B cell (primary cell): Measurements from ENCODE around the gene GPAT3. TPM values are rescaled to one million over a fixed set of nuclear protein-coding genes. Genes with fewer than 3 reads are reported as not detected.
"Not testable (repeated sequence)": the region's sequence is repeated elsewhere in the genome, so short reads cannot be mapped to it uniquely, and the experiment has no call there.

Experiments
- ATAC-seq: fragments of 200-7000 bp; cut with Tn5 transposase; one replicate; pipeline ENCODE4 v1.10.0; 2021; ENCODE audit warnings: low read depth, mild to moderate bottlenecking, moderate number of reproducible peaks, moderate library complexity
- CTCF ChIA-PET: fragments of 350-600 bp; sonication (Branson Sonifier 250); formaldehyde crosslinking; loops from one replicate; lab custom pipeline; 2021; ENCODE audit warnings: antibody characterized with exemption, inconsistent platforms; lab: Charles Lee
- POLR2A ChIA-PET: fragments of 350-600 bp; sonication (Branson Sonifier 250); formaldehyde crosslinking; loops from one replicate; lab custom pipeline; 2021; ENCODE audit warnings: antibody characterized with exemption; lab: Charles Lee
- DNase-seq: peaks from one replicate; pipeline ENCODE4 v3.0.0; 2013
- H2AFZ ChIP-seq: 2 replicates; pipeline ENCODE4 v1.6.1; 2012; ENCODE audit warnings: mild to moderate bottlenecking, low read depth, low read length; ENCODE audit not compliant: insufficient read depth, poor library complexity, severe bottlenecking
- H3K27ac ChIP-seq, 2 donors: 1 replicate in 1 of 2; 2 replicates in 1 of 2; pipeline ENCODE4 v1.5.1; 2012 to 2013; ENCODE audit warnings: low read length in 2 of 2, mild to moderate bottlenecking in 2 of 2, moderate library complexity in 1 of 2
- H3K27me3 ChIP-seq, 4 experiments: fragments of 200-600 bp in 1 of 4; sonication (generic) in 1 of 4; replicated peaks in 1 of 4; 1 replicate in 2 of 4; 2 replicates in 2 of 4; pipeline versions ENCODE4 v1.6.1 to v1.7.0; 2013 to 2016; ENCODE audit warnings: low read length in 3 of 4, mild to moderate bottlenecking in 2 of 4, mixed read lengths in 1 of 4, moderate library complexity in 1 of 4; ENCODE audit not compliant: insufficient read depth in 4 of 4, control insufficient read depth in 3 of 4; ENCODE audit errors: control extremely low read depth in 1 of 4
- H3K36me3 ChIP-seq, 2 experiments: replicated peaks in 1 of 2; 1 replicate in 1 of 2; 2 replicates in 1 of 2; pipeline versions ENCODE4 v1.6.1 to v1.7.1; 2013; ENCODE audit warnings: low read length in 1 of 2; ENCODE audit not compliant: insufficient read depth in 2 of 2, control insufficient read depth in 1 of 2; ENCODE audit errors: control extremely low read depth in 1 of 2, extremely low read depth in 1 of 2
- H3K4me1 ChIP-seq, 2 donors: fragments of 200-600 bp in 1 of 2; sonication (generic) in 1 of 2; 1 replicate in 1 of 2; 2 replicates in 1 of 2; pipeline versions ENCODE4 v1.5.1 to v1.6.1; 2013 to 2017; ENCODE audit warnings: low read length in 2 of 2; ENCODE audit not compliant: control insufficient read depth in 2 of 2, insufficient read depth in 2 of 2
- H3K4me2 ChIP-seq: replicated peaks from 2 replicates; pipeline ENCODE3; 2012; ENCODE audit warnings: mild to moderate bottlenecking, low read depth, low read length; ENCODE audit not compliant: poor library complexity, severe bottlenecking
- H3K4me3 ChIP-seq, 5 experiments: fragments of 200-600 bp in 1 of 5; sonication (generic) in 1 of 5; 1 replicate in 3 of 5; 2 replicates in 2 of 5; pipeline versions ENCODE4 v1.5.1 to v1.7.0; 2011 to 2016; ENCODE audit warnings: low read length in 4 of 5, mild to moderate bottlenecking in 4 of 5, low read depth in 2 of 5, control low read depth in 1 of 5, moderate library complexity in 1 of 5; ENCODE audit not compliant: insufficient read depth in 1 of 5; ENCODE audit errors: control extremely low read depth in 1 of 5, extremely low read depth in 1 of 5
- H3K79me2 ChIP-seq: fragments of 200-600 bp; sonication (generic); one replicate; pipeline ENCODE4 v1.6.0; 2016; ENCODE audit warnings: low read length; ENCODE audit not compliant: control insufficient read depth, insufficient read depth
- H3K9ac ChIP-seq: fragments of 200-600 bp; sonication (generic); 2 replicates; pipeline ENCODE4 v1.6.1; 2017; ENCODE audit warnings: mild to moderate bottlenecking, low read length, moderate library complexity
- H3K9me3 ChIP-seq, 3 donors: one replicate each; pipeline versions ENCODE4 v1.6.1 to v1.7.1; 2013; ENCODE audit warnings: low read length in 2 of 3; ENCODE audit not compliant: control insufficient read depth in 2 of 3, insufficient read depth in 1 of 3; ENCODE audit errors: control extremely low read depth in 1 of 3
- H4K20me1 ChIP-seq: 2 replicates; pipeline ENCODE4 v1.6.0; 2012; ENCODE audit warnings: mild to moderate bottlenecking, low read length; ENCODE audit not compliant: insufficient read depth, control insufficient read depth, poor library complexity, severe bottlenecking
- H3K27ac Mint-ChIP-seq: one replicate; pipeline ENCODE4 v1.8.0; 2021; ENCODE audit warnings: mixed read lengths
- H3K27me3 Mint-ChIP-seq: one replicate; pipeline ENCODE4 v1.8.0; 2021; ENCODE audit warnings: mixed read lengths
- H3K4me1 Mint-ChIP-seq: one replicate; pipeline ENCODE4 v1.8.0; 2021; ENCODE audit warnings: mixed read lengths
- H3K4me3 Mint-ChIP-seq: one replicate; pipeline ENCODE4 v1.8.0; 2021; ENCODE audit warnings: mixed read lengths
- H3K9me3 Mint-ChIP-seq: one replicate; pipeline ENCODE4 v1.8.0; 2022; ENCODE audit warnings: mixed read lengths; ENCODE audit not compliant: insufficient read depth
- CTCF ChIP-seq: fragments of 200-600 bp; IDR thresholded peaks from one replicate; pipeline ENCODE4 v1.8.0; 2022; ENCODE audit warnings: antibody characterized with exemption, mild to moderate bottlenecking
- EZH2 ChIP-seq: IDR thresholded peaks from 2 replicates; pipeline ENCODE4 v1.6.1; 2012; ENCODE audit warnings: borderline replicate concordance, low read depth, mild to moderate bottlenecking, moderate library complexity, low read length; ENCODE audit not compliant: insufficient read depth, poor library complexity, severe bottlenecking
- WGBS: methylation state at CpG from one replicate; pipeline ENCODE4 v1.1.5; 2013; ENCODE audit warnings: missing lambda C conversion rate; ENCODE audit not compliant: insufficient coverage; 5-methylcytosine and 5-hydroxymethylcytosine counted together
- intact Hi-C: fragments of 100-400 bp; cut with micrococcal nuclease; formaldehyde crosslinking; loops from one replicate; pipeline ENCODE4 v1.10.0; 2022
- polyA plus RNA-seq: library from polyadenylated mRNA; depleted of rRNA; stranded (reverse); fragments of >200 nt; gene quantifications from 2 replicates; pipeline ENCODE4 v1.2.3, GENCODE V29; 2012
- total RNA-seq, 2 donors: library from RNA; stranded (reverse); fragments of 120-200 nt in 1 of 2; gene quantifications; 1 replicate in 1 of 2; 2 replicates in 1 of 2; pipeline versions ENCODE4 v1.2.3 to v1.2.4, GENCODE V29; 2013 to 2022

GPAT3 gene
- total and polyA plus RNA-seq, 2 donors (not counting 1 experiment from before 2014, with no cell fraction given), result 0.06 to 0.89 TPM

DNA sequence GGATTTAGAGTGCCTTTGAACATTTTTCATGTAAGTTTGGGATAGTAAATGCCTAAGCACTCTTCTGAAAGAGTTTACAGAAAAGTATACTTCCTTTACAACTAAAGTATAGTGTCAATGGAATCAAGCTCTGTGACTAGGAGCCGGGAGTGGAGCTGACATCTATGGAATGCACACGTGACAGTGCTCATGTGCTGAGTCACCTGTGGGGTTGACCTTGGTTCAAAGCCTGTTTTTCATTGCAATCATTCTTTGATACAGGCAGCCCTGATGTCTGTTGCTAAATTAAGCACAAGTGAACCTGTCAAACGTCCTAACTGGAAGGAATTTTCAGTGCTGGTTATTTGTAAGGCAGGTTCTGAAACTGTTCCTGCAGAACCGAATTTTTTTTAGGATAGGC, 82.5 kb downstream of the GPAT3 start:
- TF ChIP-seq EZH2, result no peak
- TF ChIP-seq CTCF, result no peak
- no peak overlapping the region for H3K4me2 ChIP-seq

GRCh38 chr4:83618991-83619645, 83.2 kb downstream of the GPAT3 start:
- 0% methylated on average over 1 of the region's 4 CpGs for WGBS
- CTCF ChIA-PET, result interaction anchor here (0.6 kb wide), 1 partner anchor 15 kb away, joined by 3 read pairs; no protein-coding TSS in a partner anchor
- TF ChIP-seq EZH2, result no peak
- no peak for TF ChIP-seq CTCF
- H3K4me3 Mint-ChIP-seq, result no peak overlapping the region
- POLR2A ChIA-PET, result no interaction called here
- no peak overlapping the region for H3K27ac Mint-ChIP-seq
- H3K4me1 Mint-ChIP-seq, result no peaks in the 10 kb centered on the region
- no peaks in the 10 kb centered on the region for H3K36me3 ChIP-seq
- no peak overlapping the region for H2AFZ ChIP-seq
- H3K79me2 ChIP-seq, result no peaks in the 10 kb centered on the region
- no peak overlapping the region for H3K27ac ChIP-seq
- no peaks in the 10 kb centered on the region for H3K4me1 ChIP-seq
- peaks cover 12% of the 10 kb centered on the region for H3K9me3 Mint-ChIP-seq
- H3K9me3 ChIP-seq, result peaks cover 2 to 31% (median 29%) of the 10 kb centered on the region in 3 donors
- peaks cover 29% of the 10 kb centered on the region for H3K27me3 Mint-ChIP-seq
- intact Hi-C loops, result no loop called here
- no peak overlapping the region for H3K9ac ChIP-seq
- no peak for DNase-seq
- no peak overlapping the region for H3K4me2 ChIP-seq
- H4K20me1 ChIP-seq, result no peaks in the 10 kb centered on the region
- peaks cover 0 to 9% (median 3%) of the 10 kb centered on the region in 4 experiments for H3K27me3 ChIP-seq
- no peak overlapping the region for H3K4me3 ChIP-seq
- no peak for ATAC-seq

More for the DNA sequence above, 82.5 kb downstream of the GPAT3 start:
- H3K4me3 ChIP-seq, result no peak overlapping the region
- DNase-seq (no peak), ATAC-seq (no peak)
- H3K9ac ChIP-seq, result no peak overlapping the region
- ChIA-PET POLR2A (no interaction called here), CTCF (no interaction called here)
- no peaks in the 10 kb centered on the region for H3K4me1 ChIP-seq
- Mint-ChIP-seq H3K27ac (no peak overlapping the region), H3K27me3 (peaks cover 32% of the 10 kb centered on the region), H3K4me3 (no peak overlapping the region), H3K4me1 (no peaks in the 10 kb centered on the region), H3K9me3 (peaks cover 17% of the 10 kb centered on the region)
- no peaks in the 10 kb centered on the region for H3K36me3 ChIP-seq
- intact Hi-C loops, result no loop called here
- H3K9me3 ChIP-seq, result peaks cover 2 to 36% (median 29%) of the 10 kb centered on the region in 3 donors
- H2AFZ ChIP-seq, result no peak overlapping the region
- H4K20me1 ChIP-seq, result no peaks in the 10 kb centered on the region
- H3K27ac ChIP-seq, result no peak overlapping the region
- 13% methylated on average over 3 of the region's 4 CpGs for WGBS
- no peaks in the 10 kb centered on the region for H3K79me2 ChIP-seq
- peaks cover 0 to 9% (median 3%) of the 10 kb centered on the region in 4 experiments for H3K27me3 ChIP-seq

DNA sequence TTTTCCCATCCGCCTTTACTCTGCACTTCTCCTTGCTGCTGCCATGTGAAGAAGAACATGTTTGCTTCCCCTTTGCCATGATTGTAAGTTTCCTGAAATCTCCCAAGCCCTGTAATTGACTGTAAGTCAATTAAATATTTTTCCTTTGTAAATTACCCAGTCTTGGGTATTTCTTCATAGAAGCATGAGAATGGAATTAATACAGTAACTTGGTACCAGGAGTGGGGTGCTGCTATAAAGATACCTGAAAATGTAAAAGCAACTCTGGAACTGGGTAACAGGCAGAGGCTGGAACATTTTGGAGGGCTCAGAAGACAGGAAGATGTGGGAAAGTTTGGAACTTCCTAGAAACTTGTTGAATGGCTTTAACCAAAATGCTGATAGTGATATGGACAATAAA, 86.2 kb downstream of the GPAT3 start:
- H3K4me3 Mint-ChIP-seq, POLR2A ChIA-PET, DNase-seq, H4K20me1 ChIP-seq, H3K27me3 ChIP-seq, H3K4me1 Mint-ChIP-seq, H3K4me3 ChIP-seq, H2AFZ ChIP-seq, H3K36me3 ChIP-seq, H3K27ac Mint-ChIP-seq, H3K4me1 ChIP-seq, H3K27ac ChIP-seq, H3K79me2 ChIP-seq, H3K9ac ChIP-seq, CTCF ChIA-PET, intact Hi-C loops, H3K4me2 ChIP-seq, H3K9me3 Mint-ChIP-seq, ATAC-seq: not testable (repeated sequence)
- H3K27me3 Mint-ChIP-seq, result peaks cover 40% of the 10 kb centered on the region
- peaks cover 2 to 19% (median 19%) of the 10 kb centered on the region in 3 donors for H3K9me3 ChIP-seq
- WGBS, result no CpG with 5 or more reads among the region's 1 CpG
